HEK293 (cell line): ENCODE results near the gene ARHGAP30.

Experiments
- ATF2 ChIP-seq: fragments of 450-650 bp; formaldehyde crosslinking; IDR thresholded peaks from 2 replicates; pipeline ENCODE4 v1.5.1; 2016; ENCODE audit warnings: missing biosample characterization, missing genetic modification characterization, low read depth
- EGR2 ChIP-seq: fragments of 450-650 bp; formaldehyde crosslinking; IDR thresholded peaks from 2 replicates; pipeline ENCODE4 v1.5.1; 2016; ENCODE audit warnings: low read depth, missing biosample characterization, missing genetic modification characterization
- IKZF3 ChIP-seq: fragments of 450-650 bp; IDR thresholded peaks from 2 replicates; pipeline ENCODE4 v1.5.0; 2018; ENCODE audit warnings: missing biosample characterization, mild to moderate bottlenecking, missing genetic modification characterization, moderate library complexity
- KLF1 ChIP-seq: fragments of 450-650 bp; formaldehyde crosslinking; IDR thresholded peaks from 2 replicates; pipeline ENCODE4 v1.5.1; 2016; ENCODE audit warnings: missing biosample characterization, missing genetic modification characterization
- KLF8 ChIP-seq: fragments of 450-650 bp; formaldehyde crosslinking; IDR thresholded peaks from 2 replicates; pipeline ENCODE4 v1.5.1; 2016; ENCODE audit warnings: missing biosample characterization, missing genetic modification characterization
- RBAK ChIP-seq: fragments of 450-650 bp; formaldehyde crosslinking; IDR thresholded peaks from 2 replicates; pipeline ENCODE4 v1.5.1; 2016; ENCODE audit warnings: missing biosample characterization, missing genetic modification characterization
- REST ChIP-seq: fragments of 450-650 bp; formaldehyde crosslinking; IDR thresholded peaks from 2 replicates; pipeline ENCODE4 v1.5.1; 2016; ENCODE audit warnings: missing biosample characterization, missing genetic modification characterization
- TCF7L2 ChIP-seq: IDR thresholded peaks from 2 replicates; pipeline ENCODE4 v1.6.1; 2011; ENCODE audit warnings: low read depth, mild to moderate bottlenecking, inconsistent platforms, low read length, moderate library complexity, borderline replicate concordance
- TRIM28 ChIP-seq: IDR thresholded peaks from 2 replicates; pipeline ENCODE4 v1.6.1; 2011; ENCODE audit warnings: low read length, control low read depth, borderline replicate concordance
- ZBTB8A ChIP-seq: fragments of 450-650 bp; formaldehyde crosslinking; IDR thresholded peaks from 2 replicates; pipeline ENCODE4 v1.5.1; 2016; ENCODE audit warnings: missing biosample characterization, missing genetic modification characterization
- ZNF114 ChIP-seq: fragments of 450-650 bp; formaldehyde crosslinking; IDR thresholded peaks from 2 replicates; pipeline ENCODE4 v1.5.0; 2017; ENCODE audit warnings: missing biosample characterization, missing genetic modification characterization
- ZNF146 ChIP-seq: fragments of 450-650 bp; formaldehyde crosslinking; IDR thresholded peaks from 2 replicates; pipeline ENCODE4 v1.5.1; 2016; ENCODE audit warnings: missing biosample characterization, missing genetic modification characterization
- ZNF174 ChIP-seq: fragments of 450-650 bp; formaldehyde crosslinking; IDR thresholded peaks from 2 replicates; pipeline ENCODE4 v1.5.0; 2017; ENCODE audit warnings: missing biosample characterization, mild to moderate bottlenecking, missing genetic modification characterization
- ZNF248 ChIP-seq: fragments of 450-650 bp; formaldehyde crosslinking; IDR thresholded peaks from 2 replicates; pipeline ENCODE4 v1.5.1; 2017; ENCODE audit warnings: missing biosample characterization, missing genetic modification characterization
- ZNF266 ChIP-seq: fragments of 450-650 bp; formaldehyde crosslinking; IDR thresholded peaks from 2 replicates; pipeline ENCODE4 v1.5.1; 2016; ENCODE audit warnings: missing biosample characterization, missing genetic modification characterization, low read depth
- ZNF354C ChIP-seq: fragments of 450-650 bp; formaldehyde crosslinking; IDR thresholded peaks from 2 replicates; pipeline ENCODE4 v1.5.1; 2016; ENCODE audit warnings: missing biosample characterization, missing genetic modification characterization, low read depth, borderline replicate concordance
- ZNF366 ChIP-seq: fragments of 450-650 bp; formaldehyde crosslinking; conservative IDR thresholded peaks from 2 replicates; pipeline ENCODE4 v1.5.1; 2016; ENCODE audit warnings: missing biosample characterization, missing genetic modification characterization
- ZNF433 ChIP-seq: fragments of 450-650 bp; formaldehyde crosslinking; IDR thresholded peaks from 2 replicates; pipeline ENCODE4 v1.5.1; 2016; ENCODE audit warnings: missing biosample characterization, missing genetic modification characterization, low read depth
- ZNF473 ChIP-seq: fragments of 450-650 bp; formaldehyde crosslinking; IDR thresholded peaks from 2 replicates; pipeline ENCODE4 v1.5.1; 2017; ENCODE audit warnings: missing biosample characterization, missing genetic modification characterization
- ZNF510 ChIP-seq: fragments of 450-650 bp; formaldehyde crosslinking; IDR thresholded peaks from 2 replicates; pipeline ENCODE4 v1.5.1; 2018; ENCODE audit warnings: mild to moderate bottlenecking, missing genetic modification characterization, missing biosample characterization; ENCODE audit not compliant: insufficient replicate concordance
- ZNF548 ChIP-seq: fragments of 450-650 bp; formaldehyde crosslinking; IDR thresholded peaks from 2 replicates; pipeline ENCODE4 v1.5.1; 2016; ENCODE audit warnings: missing biosample characterization, missing genetic modification characterization
- ZNF560 ChIP-seq: fragments of 450-650 bp; formaldehyde crosslinking; IDR thresholded peaks from 2 replicates; pipeline ENCODE4 v1.5.1; 2017; ENCODE audit warnings: missing biosample characterization, missing genetic modification characterization, borderline replicate concordance
- ZNF561 ChIP-seq: fragments of 450-650 bp; IDR thresholded peaks from 2 replicates; pipeline ENCODE4 v1.5.1; 2018; ENCODE audit warnings: missing biosample characterization, missing genetic modification characterization, borderline replicate concordance
- ZNF623 ChIP-seq: fragments of 450-650 bp; formaldehyde crosslinking; IDR thresholded peaks from 2 replicates; pipeline ENCODE4 v1.5.1; 2016; ENCODE audit warnings: missing biosample characterization, missing genetic modification characterization
- ZNF639 ChIP-seq: fragments of 450-650 bp; formaldehyde crosslinking; IDR thresholded peaks from 2 replicates; pipeline ENCODE4 v1.5.1; 2016; ENCODE audit warnings: missing biosample characterization, missing genetic modification characterization
- ZNF645 ChIP-seq: fragments of 450-650 bp; formaldehyde crosslinking; IDR thresholded peaks from 2 replicates; pipeline ENCODE4; 2016; ENCODE audit warnings: missing biosample characterization, missing genetic modification characterization
- ZNF704 ChIP-seq: fragments of 450-650 bp; formaldehyde crosslinking; IDR thresholded peaks from 2 replicates; pipeline ENCODE4 v1.5.1; 2016; ENCODE audit warnings: missing biosample characterization, missing genetic modification characterization
- ZNF707 ChIP-seq: fragments of 450-650 bp; formaldehyde crosslinking; IDR thresholded peaks from 2 replicates; pipeline ENCODE4 v1.5.1; 2016; ENCODE audit warnings: missing biosample characterization, missing genetic modification characterization
- ZNF747 ChIP-seq: fragments of 450-650 bp; formaldehyde crosslinking; IDR thresholded peaks from 2 replicates; pipeline ENCODE4 v1.5.1; 2016; ENCODE audit warnings: missing biosample characterization, missing genetic modification characterization
- ZNF76 ChIP-seq: fragments of 450-650 bp; formaldehyde crosslinking; IDR thresholded peaks from 2 replicates; pipeline ENCODE4; 2016; ENCODE audit warnings: low read depth, missing biosample characterization, missing genetic modification characterization, borderline replicate concordance
- ZNF777 ChIP-seq: fragments of 450-650 bp; formaldehyde crosslinking; IDR thresholded peaks from 2 replicates; pipeline ENCODE4 v1.5.1; 2017; ENCODE audit warnings: missing biosample characterization, missing genetic modification characterization, borderline replicate concordance
- ZNF792 ChIP-seq: fragments of 450-650 bp; formaldehyde crosslinking; IDR thresholded peaks from 2 replicates; pipeline ENCODE4 v1.5.1; 2016; ENCODE audit warnings: missing biosample characterization, missing genetic modification characterization
- ZSCAN23 ChIP-seq: fragments of 450-650 bp; formaldehyde crosslinking; IDR thresholded peaks from 2 replicates; pipeline ENCODE4 v1.5.1; 2016; ENCODE audit warnings: missing biosample characterization, missing genetic modification characterization

ARHGAP30 gene

GRCh38 chr1:161020509-161021164 lies 49.1 kb downstream of the ARHGAP30 start, which contains the start of gene F11R (continued):
- TF ChIP-seq REST (tag by site-specific recombination) = no peak
- TF ChIP-seq ZNF266 (tag by site-specific recombination) = no peak
- no peak for TF ChIP-seq TCF7L2
- TF ChIP-seq IKZF3 = peak; percentile 15; the same call in 1 of the 2 replicates
- no peak for TF ChIP-seq RBAK (tag by site-specific recombination)
- TF ChIP-seq ZNF639 (tag by site-specific recombination) = 0 out of 2 replicates have a peak, but pooled peaks have one; percentile 46
- TF ChIP-seq ZNF704 (tag by site-specific recombination) = no peak
- TF ChIP-seq ZNF146 (tag by site-specific recombination) = no peak
- no peak for TF ChIP-seq ZSCAN23 (tag by site-specific recombination)
- no peak for TF ChIP-seq ZNF548 (tag by site-specific recombination)
- TF ChIP-seq ZNF707 (tag by site-specific recombination) = no peak
- TF ChIP-seq ZNF623 = no peak
- 0 out of 2 replicates have a peak, but pooled peaks have one; percentile 25 for TF ChIP-seq ZBTB8A (tag by site-specific recombination)
- TF ChIP-seq ZNF792 (tag by site-specific recombination) = no peak
- TF ChIP-seq ZNF777 (tag by site-specific recombination) = no peak
- TF ChIP-seq KLF1 = peak; percentile 83
- TF ChIP-seq ZNF645 (tag by site-specific recombination) = no peak
- no peak for TF ChIP-seq ZNF560
- no peak for TF ChIP-seq ZNF747 (tag by site-specific recombination)
- TF ChIP-seq ZNF248 (tag by site-specific recombination) = no peak
- TF ChIP-seq ZNF76 (tag by site-specific recombination) = peak; percentile 71; the same call in 1 of the 2 replicates
- no peak for TF ChIP-seq TRIM28
- TF ChIP-seq ZNF561 (tag by site-specific recombination) = no peak; the same call in 1 of the 2 replicates
- no peak for TF ChIP-seq ZNF510 (tag by site-specific recombination)
- TF ChIP-seq ZNF354C = no peak
- no peak for TF ChIP-seq ZNF433 (tag by site-specific recombination)
- TF ChIP-seq EGR2 (tag by site-specific recombination) = no peak
- peak; percentile 91; the same call in 1 of the 2 replicates for TF ChIP-seq KLF8 (tag by site-specific recombination)
- peak; percentile 64 for TF ChIP-seq ZNF366 (tag by site-specific recombination)
- TF ChIP-seq ATF2 (tag by site-specific recombination) = no peak
- no peak for TF ChIP-seq ZNF114
- TF ChIP-seq ZNF473 (tag by site-specific recombination) = no peak
- no peak for TF ChIP-seq ZNF174 (tag by site-specific recombination)
